HT-29 (cell line): ENCODE results near the gene HNRNPUL2. TPM values are rescaled to one million over a fixed set of nuclear protein-coding genes. Genes with fewer than 3 reads are reported as not detected.
"Not testable (repeated sequence)": the region's sequence is repeated elsewhere in the genome, so short reads cannot be mapped to it uniquely, and the experiment has no call there.

ENCODE experiments used
- DNase-seq: peaks from one replicate; pipeline ENCODE4 v3.0.0-alpha.2; 2015; ENCODE audit warnings: low spot score
- total RNA-seq: library from RNA; depleted of rRNA; stranded (reverse); fragments of >200 nt; shearing (Covaris generic); gene quantifications from 2 replicates; pipeline ENCODE4 v1.2.3, GENCODE V29; 2014

Gene HNRNPUL2
- total RNA-seq, 1 experiment from 2014 or later: 12.3 TPM

DNA sequence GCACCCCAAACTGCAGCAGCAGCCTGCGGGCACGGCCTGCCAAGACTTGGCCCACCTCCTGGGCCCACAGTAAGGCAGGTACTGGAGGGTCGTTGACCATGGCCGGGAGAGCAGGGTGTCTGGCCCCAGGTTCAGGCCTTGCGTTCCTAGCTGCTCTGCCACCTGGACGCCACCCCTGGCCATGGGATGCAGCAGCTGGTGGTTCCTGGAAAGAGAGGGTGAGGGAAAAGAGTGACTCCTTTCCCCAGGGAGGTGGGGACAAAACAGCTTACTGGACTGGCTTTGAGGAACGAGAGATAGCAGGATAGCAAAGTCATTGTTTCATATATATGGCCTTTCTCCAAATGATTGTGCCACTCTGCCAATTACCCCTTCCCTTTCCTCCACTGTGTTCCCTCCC lies 21.8 kb downstream of the HNRNPUL2 start:
- peak; percentile 74 for DNase-seq

GRCh38 chr11:62703921-62704320 lies 23.3 kb downstream of the HNRNPUL2 start:
- not testable (repeated sequence) for DNase-seq

DNA sequence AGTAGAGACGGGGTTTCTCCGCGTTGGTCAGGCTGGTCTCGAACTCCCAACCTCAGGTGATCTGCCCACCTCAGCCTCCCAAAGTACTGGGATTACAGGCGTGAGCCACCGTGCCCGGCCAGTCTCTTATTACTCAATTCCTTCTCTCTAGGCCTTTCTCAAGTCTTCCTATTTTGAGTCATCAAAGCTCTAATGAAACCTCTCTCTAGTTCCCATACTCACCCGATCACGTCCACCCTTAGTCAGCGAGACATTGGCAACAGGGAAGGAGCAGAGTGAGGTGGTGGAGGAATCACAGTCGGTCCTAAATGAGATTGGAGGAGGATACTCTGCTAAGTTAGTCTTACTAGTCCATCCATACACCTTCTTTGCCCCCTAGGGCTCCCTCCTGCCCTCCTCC lies 25.0 kb downstream of the HNRNPUL2 start:
- no peak for DNase-seq

DNA sequence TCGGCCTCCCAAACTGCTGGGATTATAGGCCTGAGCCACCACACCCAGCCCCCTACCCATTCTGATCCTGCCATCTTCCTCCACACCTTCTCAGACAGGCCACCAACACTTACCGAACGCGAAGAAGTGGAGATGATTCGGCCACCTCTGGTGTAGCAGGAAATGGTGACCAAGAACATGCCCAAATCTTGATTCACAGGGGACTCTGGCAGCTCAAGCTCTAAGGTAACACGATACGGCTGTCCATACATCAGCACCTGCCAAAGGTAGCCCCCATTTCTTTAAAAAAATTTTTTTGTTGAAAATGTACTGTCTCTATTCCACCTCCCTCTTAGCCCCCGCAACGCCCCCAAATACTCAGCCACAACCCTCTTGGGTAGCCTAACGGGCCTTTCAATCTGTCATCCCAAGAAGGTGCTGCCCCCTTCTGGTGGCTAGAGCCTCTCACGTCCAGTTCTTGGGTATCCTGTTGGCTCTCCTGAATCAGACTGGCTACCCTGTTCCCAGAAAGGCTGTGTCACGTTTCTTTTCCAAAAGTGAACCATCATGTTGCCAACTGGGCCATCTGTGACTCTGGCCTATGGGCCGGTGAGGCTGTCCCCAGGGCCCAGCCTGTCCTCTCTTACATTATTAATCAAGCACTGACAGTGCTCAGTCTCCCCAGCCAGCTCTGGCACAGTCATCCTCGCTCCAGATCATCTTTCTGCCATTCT lies 32.6 kb downstream of the HNRNPUL2 start:
- DNase-seq: peak; percentile 91

DNA sequence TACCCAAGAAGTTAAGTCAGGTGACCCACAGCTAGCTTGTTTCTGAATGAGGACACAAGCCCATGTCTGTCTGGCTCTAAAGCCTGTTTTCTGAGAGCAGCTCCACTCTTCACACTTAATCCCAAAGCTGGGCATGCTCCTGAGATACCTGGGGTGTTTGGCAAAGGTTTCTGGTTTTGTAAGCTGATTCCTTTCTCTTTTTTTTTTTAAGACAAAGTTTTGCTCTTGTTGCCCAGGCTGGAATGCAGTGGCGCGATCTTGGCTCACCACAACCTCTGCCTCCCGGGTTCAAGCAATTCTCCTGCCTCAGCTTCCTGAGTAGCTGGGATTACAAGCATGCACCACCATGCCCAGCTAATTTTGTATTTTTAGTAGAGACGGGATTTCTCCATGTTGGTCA lies 33.6 kb downstream of the HNRNPUL2 start:
- DNase-seq: not testable (repeated sequence)

DNA sequence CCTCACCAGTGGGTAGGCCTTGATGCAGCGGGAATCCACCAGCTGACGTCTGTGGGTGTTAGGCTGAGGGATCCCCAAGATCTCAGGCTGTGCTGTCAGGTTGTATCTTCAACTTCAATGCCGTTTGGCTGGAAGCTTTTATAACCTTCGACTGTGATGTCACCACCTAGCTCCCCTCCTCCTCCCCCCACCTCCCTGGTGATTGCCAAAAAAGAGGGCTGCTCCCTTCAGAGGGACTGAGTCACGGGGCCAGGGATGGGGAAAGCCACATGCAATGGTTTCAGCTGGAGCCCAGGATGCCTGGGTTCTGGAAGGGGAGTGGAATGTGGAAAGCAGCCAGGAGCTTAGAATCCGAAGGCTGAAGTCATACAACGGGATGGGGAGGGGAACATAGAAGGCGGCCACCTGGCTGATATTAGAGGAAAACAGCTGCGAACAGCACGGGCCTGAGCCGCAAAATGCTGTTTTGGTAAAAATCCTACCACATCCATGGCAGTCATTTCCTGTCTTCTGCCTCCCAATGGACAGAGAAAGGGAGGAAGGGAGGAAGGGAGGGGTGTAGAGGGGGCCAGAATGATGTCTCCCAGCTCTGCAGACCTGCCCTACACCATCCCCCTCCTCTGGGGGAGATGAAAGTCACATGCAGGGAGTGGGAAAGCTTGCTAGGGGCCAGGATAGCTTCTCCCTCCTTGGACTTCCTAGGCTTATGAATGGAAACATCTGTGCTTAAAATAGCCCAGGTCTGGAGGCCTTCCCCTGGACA lies 37.7 kb downstream of the HNRNPUL2 start, which contains the start of gene LRRN4CL:
TSS of gene LRRN4CL (minus strand) at position 110 of the 763 bp plus-strand sequence. CDS start 1,022 bp downstream, outside the sequence.
- no peak for DNase-seq

DNA sequence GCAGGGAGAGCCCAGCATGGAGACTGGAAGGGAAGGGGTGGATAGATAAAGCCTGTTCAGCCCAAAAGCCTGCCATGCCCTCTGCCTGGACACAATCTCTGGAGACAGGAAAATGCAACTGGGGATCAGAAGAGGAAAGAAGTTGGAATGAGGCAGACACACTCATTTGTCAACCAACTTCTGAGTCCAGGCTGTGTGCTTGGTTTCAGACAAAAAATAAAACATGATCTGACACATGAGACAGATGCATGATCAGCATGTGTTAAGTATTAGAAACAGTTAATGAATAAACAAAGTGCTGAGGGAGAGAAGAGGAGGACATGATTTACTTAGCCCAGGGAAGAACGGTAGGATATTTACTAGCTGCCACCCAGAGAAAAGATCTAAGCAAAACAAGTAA lies 38.8 kb downstream of the HNRNPUL2 start:
- no peak for DNase-seq

DNA sequence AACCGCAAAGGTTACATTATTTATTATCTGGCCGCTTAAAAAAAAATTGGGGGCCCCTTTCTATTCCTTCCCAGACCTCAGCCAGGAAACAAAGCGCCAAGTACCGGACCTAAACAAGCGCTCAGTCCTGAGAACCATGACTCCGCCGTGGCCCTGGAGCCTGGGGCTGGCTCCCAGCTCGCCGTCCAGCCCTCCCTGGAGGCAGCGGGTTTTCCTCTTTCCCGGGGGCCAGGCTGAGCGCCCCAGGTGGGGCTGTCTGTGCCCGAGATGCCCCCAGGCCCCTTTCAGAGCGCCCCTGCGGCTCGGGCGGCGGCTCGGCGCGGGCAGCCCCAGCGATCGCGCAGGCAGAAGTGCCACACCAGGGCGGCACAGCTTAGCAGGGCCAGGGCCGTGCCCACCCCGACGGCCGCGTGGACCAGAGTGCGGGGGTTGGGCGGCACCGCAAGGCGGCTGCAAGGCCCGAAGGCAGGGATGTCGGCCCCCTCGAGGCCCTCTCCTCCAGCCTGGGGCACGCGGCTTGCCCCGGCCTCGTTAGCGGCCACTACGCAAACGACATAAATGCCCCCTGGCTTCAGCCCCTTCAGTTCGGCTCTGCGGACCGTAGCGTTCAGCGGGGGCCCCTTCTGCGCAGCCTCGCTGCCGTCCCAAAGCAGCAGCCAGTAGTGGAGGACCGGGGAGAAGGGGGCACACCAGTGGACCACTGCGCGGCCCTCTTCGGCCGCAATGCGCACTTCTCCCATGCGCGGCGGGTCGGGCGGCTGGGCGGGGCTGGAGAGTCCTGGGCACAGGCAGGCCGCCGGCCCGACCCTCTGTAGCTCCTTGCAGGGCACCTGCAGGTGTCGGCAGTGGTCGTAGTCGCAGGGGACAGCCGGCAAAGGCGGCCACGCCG lies 39.5 kb downstream of the HNRNPUL2 start:
- no peak for DNase-seq

GRCh38 chr11:62682518-62682917 lies 44.7 kb downstream of the HNRNPUL2 start:
- no peak for DNase-seq

DNA sequence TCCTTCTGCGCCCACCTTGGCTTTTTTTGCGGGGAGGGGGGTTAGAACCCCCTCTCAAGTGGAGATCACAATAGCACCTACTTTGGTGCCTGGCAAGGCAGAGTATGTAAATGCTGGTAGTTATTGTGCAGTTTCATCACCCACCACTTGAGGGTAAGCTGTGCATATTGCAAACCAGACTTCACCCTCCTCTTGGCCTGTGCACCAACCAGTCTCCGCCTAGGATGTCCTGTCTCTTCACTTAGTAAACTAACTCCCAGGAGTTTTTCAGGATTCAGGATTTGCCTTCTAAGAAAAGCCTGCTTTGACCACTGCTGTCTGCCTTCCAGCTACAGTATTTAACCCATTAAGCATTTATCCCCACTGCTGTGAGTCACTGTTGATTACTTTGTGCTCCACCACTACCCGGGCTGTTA lies 46.4 kb downstream of the HNRNPUL2 start:
- peak; percentile 87 for DNase-seq

- DNase-seq: peak; percentile 91
Measured at GRCh38 chr11:62678770-62679696, 48.2 kb downstream of the HNRNPUL2 start, which contains the start of gene UBXN1. Gene UBXN1, minus strand, starts transcription at chr11:62679073. Its CDS starts 150 bp downstream, at chr11:62678923.

DNA sequence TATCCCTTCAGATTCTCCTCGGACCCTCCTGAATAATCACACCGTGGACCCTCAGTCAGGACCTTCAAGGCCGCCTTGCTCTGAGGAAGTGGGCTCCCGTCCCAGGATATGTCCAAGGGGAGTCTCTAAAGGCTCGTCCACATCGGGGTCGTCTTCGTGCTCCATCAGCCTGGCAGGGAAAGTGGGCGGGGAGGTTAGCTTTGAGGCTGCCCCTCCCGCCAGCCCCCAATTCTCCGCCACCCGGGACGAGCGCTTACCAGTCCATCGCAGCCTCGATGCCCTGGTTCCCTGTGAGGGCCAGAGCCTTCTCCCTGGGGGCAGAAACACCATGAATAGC lies 48.9 kb downstream of the HNRNPUL2 start:
- no peak for DNase-seq

DNA sequence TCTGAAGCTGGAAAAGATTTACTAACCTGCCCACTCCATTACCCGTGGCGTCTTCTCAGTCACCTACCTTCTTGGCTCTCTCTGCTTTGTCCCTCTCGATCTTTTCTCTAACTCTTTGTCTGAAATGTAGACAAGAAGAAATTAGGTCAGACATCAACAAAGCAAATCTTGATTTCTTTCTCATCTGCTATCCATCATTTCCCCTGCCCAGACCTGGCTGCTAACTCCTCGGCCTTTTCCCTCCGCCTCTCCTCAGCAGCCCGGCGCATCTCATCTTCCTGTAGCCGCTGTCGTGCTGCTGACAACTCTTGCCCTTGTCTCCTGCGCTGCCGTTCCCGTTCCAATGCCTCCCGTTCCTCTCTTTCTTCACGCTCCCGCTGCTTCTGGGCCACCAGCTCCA lies 49.5 kb downstream of the HNRNPUL2 start:
- DNase-seq: no peak

DNA sequence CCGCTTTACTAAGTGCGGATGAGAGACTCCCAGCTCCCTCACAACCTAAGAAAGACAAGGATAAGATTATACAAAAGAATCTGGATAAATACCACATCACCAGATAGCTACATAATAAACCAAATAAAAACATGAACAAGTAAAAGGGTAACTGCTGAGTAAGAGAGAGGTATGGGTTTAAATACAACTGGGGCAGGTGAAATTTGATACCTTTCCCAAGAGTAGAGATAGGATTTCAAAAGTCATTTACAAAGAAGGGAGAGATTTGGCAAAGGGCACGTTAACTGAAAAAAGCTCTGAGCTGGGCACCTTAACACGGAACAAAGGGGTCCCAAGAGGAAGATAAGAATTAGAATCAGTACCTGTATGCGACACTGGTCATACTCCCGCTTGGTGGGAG lies 50.1 kb downstream of the HNRNPUL2 start:
- DNase-seq: no peak

DNA sequence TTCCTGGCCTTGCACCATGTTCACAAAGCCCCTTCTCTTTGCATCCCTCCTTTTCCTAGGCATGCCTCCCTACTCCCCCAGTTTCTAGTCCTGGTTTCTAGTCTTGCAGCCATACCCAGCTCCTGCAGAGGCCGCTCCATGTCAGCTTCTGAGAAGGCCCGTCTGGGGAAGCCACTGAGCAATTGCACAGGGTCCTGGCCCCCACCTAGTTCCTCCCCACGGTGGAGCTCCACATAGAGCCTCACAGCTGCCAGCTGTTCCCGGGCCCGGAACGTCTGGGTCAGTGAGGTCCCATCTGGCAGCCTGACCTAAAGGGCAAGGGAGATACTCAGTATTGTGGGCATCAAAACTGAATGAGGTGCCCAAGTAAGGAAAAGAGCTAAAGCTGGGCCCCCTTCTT lies 50.6 kb downstream of the HNRNPUL2 start:
- DNase-seq: no peak

- DNase-seq: not testable (repeated sequence)
Measured at GRCh38 chr11:62675415-62675814, 51.8 kb downstream of the HNRNPUL2 start.

DNA sequence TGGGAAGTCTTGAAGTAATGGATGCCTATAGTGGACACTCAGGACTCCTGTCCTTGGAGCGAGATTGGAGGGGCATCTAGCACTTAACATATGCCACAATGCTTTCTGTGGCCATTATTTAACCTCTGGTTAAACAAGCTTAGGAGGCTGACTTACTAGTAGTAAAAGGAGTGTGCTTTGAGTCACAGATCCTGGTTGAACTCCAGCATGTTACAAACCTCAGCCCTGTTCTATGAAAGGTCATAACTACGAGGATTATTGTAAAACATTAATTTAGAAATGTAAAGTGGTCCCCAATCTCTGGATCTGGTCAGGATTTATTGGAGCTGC lies 54.1 kb downstream of the HNRNPUL2 start:
- no peak for DNase-seq

- peak; percentile 96 for DNase-seq
Measured at GRCh38 chr11:62671608-62672389, 55.5 kb downstream of the HNRNPUL2 start, which contains the start of the genes LBHD1 and UQCC3. Gene LBHD1, minus strand, starts transcription at chr11:62672267. Its CDS starts 2,236 bp downstream, at chr11:62670031. Gene UQCC3, plus strand, starts transcription at chr11:62671673. Its CDS starts 73 bp downstream, at chr11:62671746.

DNA sequence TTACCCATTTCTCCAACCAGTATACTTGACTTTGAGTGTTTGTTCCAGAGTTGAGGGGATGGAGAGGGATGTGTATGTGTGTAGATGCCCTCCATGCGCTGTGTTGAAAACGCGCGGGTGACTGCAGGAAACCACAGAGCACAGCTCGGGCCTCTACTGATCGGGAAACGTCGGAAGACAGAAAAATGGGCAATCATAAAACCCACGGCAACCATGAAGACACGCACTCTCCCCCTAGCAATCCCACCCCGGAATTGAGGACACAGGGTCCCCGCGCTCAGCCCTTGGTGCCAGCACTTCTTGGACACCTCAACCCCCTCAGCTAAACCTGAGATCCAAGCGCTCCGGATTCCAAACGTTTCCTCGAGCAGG lies 56.0 kb downstream of the HNRNPUL2 start:
- no peak for DNase-seq
